ENCODE results near the gene MAP4K4.

Gene MAP4K4

DNA sequence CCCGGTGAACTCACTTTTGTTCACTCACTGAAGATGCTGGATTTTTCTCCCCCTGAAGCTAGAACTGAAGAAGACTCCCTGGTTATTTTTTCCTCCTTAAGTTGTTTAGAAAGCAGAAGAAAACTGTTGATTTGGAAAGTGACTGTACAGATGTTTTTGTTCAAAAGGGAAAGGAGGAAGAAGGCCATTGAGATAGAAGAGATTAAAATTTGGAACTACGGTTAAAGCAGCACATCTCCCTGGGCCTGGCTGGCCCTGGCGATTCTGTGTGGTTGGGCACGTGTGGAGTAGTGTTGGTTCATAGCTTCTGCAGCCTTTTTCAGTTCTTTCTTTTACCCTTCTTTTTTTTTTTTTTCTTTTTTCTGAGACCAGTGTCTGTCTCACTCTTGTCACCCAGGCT lies 109.2 kb downstream of the MAP4K4 start:
- TF ChIP-seq, protein P1, sequence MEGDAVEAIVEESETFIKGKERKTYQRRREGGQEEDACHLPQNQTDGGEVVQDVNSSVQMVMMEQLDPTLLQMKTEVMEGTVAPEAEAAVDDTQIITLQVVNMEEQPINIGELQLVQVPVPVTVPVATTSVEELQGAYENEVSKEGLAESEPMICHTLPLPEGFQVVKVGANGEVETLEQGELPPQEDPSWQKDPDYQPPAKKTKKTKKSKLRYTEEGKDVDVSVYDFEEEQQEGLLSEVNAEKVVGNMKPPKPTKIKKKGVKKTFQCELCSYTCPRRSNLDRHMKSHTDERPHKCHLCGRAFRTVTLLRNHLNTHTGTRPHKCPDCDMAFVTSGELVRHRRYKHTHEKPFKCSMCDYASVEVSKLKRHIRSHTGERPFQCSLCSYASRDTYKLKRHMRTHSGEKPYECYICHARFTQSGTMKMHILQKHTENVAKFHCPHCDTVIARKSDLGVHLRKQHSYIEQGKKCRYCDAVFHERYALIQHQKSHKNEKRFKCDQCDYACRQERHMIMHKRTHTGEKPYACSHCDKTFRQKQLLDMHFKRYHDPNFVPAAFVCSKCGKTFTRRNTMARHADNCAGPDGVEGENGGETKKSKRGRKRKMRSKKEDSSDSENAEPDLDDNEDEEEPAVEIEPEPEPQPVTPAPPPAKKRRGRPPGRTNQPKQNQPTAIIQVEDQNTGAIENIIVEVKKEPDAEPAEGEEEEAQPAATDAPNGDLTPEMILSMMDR (IDR thresholded peaks at IDR 0.05; ENCODE audit: extremely low read depth, insufficient read depth, missing control alignments) = no peak
- in situ Hi-C loops (cut with MboI; ENCODE audit: low pct_unique_long_range_greater_than_20kb, low sequenced_read_pairs, unreplicated experiment) = no loop called here
- DNase-seq (ENCODE audit: low spot score) = no peak

DNA sequence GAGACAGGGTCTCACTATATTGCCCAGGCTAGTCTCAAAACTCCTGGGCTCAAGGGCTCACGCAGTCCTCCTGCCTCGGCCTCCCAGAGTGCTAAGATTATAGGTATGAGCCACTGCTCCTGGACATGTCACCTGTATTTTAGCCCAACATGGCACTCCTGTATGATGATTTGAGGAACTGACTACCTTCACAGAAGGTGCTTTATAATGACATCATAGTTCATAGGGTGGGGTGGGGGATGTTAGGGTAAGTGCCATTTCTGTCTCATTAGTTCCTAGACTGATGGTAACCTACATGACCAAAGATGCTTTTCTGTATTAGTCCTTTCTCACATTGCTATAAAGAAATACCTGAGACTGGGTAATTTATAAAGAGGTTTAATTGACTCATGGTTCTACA lies 109.7 kb downstream of the MAP4K4 start:
- no peak for DNase-seq (ENCODE audit: low spot score)
- TF ChIP-seq, protein P1 (IDR thresholded peaks at IDR 0.05; ENCODE audit: extremely low read depth, insufficient read depth, missing control alignments) = no peak
- in situ Hi-C loops (cut with MboI; ENCODE audit: low pct_unique_long_range_greater_than_20kb, low sequenced_read_pairs, unreplicated experiment) = no loop called here

DNA sequence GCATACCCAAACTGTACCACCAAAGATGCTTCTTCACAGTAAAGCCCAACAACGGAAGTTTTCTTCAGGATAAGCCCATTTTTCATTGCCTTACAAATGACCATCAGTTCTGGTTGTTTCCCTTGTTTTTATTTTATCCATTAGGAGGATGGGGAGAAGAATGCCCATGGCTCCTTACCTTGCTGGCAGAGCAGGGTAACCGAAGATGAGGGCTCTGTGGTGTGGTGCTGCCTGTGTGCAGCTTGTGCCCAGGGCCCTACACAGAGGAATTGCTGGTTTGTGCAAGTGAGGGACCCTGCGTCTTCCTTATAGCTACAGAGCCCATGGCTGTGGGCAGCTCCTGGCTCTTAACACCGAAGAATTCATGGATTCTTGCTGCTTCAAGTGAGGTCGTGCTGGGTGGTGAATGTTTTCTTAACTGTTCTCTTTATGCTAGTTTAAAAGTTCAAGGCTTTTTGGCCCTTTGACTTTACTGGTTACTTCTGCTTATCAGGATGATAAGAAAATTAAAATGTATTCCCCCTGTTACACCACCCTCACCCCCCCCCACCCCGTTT lies 110.6 kb downstream of the MAP4K4 start:
- TF ChIP-seq, protein P1 (IDR thresholded peaks at IDR 0.05; ENCODE audit: extremely low read depth, insufficient read depth, missing control alignments) = no peak
- in situ Hi-C loops (cut with MboI; ENCODE audit: low pct_unique_long_range_greater_than_20kb, low sequenced_read_pairs, unreplicated experiment) = no loop called here
- no peak for DNase-seq (ENCODE audit: low spot score)

- TF ChIP-seq, protein P1 (IDR thresholded peaks at IDR 0.05; ENCODE audit: extremely low read depth, insufficient read depth, missing control alignments) = no peak
- DNase-seq (ENCODE audit: low spot score) = no peak
- in situ Hi-C loops (cut with MboI; ENCODE audit: low pct_unique_long_range_greater_than_20kb, low sequenced_read_pairs, unreplicated experiment) = no loop called here
Measured at GRCh38 chr2:101809698-101810097, 112.2 kb downstream of the MAP4K4 start.

GRCh38 chr2:101811226-101812015 lies 113.9 kb downstream of the MAP4K4 start:
- TF ChIP-seq, protein P1 (IDR thresholded peaks at IDR 0.05; ENCODE audit: extremely low read depth, insufficient read depth, missing control alignments) = no peak
- no peak for DNase-seq (ENCODE audit: low spot score)
- in situ Hi-C loops (cut with MboI; ENCODE audit: low pct_unique_long_range_greater_than_20kb, low sequenced_read_pairs, unreplicated experiment) = no loop called here

DNA sequence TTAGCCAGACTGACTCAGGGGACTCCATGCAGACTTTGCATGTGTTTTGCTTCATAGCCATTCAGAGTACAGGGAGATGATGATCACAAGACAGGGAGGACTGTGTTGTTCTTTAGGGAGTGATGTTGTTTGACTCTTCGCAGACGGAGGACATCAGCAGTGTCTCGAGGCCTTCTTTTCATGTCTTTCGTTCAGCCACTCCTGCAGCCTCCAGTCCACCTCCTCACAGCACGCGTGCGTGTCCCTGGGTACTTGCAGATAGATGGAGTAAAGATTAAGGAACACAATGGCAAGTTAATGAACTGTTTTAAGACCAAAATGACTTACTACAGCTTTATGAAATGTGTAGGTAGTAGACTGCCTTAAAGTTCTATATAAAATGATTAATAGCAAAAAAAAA lies 114.7 kb downstream of the MAP4K4 start:
- TF ChIP-seq, protein P1 (IDR thresholded peaks at IDR 0.05; ENCODE audit: extremely low read depth, insufficient read depth, missing control alignments) = no peak
- no peak for DNase-seq (ENCODE audit: low spot score)
- in situ Hi-C loops (cut with MboI; ENCODE audit: low pct_unique_long_range_greater_than_20kb, low sequenced_read_pairs, unreplicated experiment) = no loop called here

Measured in GM13977 (cell line).